Neuronal stem cell (in vitro differentiated cells): Measurements from ENCODE around the gene KANK2. TPM values are rescaled to one million over a fixed set of nuclear protein-coding genes. Genes with fewer than 3 reads are reported as not detected.

Source experiments
- DNase-seq: peaks from one replicate; pipeline ENCODE4 v3.0.0-alpha.2; 2013; ENCODE audit warnings: low spot score
- H2AFZ ChIP-seq: one replicate; pipeline ENCODE4 v1.6.1; 2013; ENCODE audit warnings: mild to moderate bottlenecking, low read length, inconsistent platforms
- H2AK5ac ChIP-seq: 2 replicates; pipeline ENCODE4 v1.6.1; 2013; ENCODE audit warnings: low read depth, mild to moderate bottlenecking, inconsistent platforms, low read length, moderate library complexity, mixed read lengths
- H2BK120ac ChIP-seq: 2 replicates; pipeline ENCODE4 v1.6.1; 2013; ENCODE audit warnings: low read depth, mild to moderate bottlenecking, inconsistent platforms, low read length, moderate library complexity, mixed read lengths
- H2BK12ac ChIP-seq: one replicate; pipeline ENCODE4 v1.6.1; 2013; ENCODE audit warnings: low read length, inconsistent platforms
- H2BK15ac ChIP-seq: 2 replicates; pipeline ENCODE4 v1.6.1; 2013; ENCODE audit warnings: mild to moderate bottlenecking, low read length, inconsistent platforms, mixed read lengths
- H2BK5ac ChIP-seq: one replicate; pipeline ENCODE4 v1.6.1; 2013; ENCODE audit warnings: inconsistent platforms, mild to moderate bottlenecking, low read length, moderate library complexity
- H3K14ac ChIP-seq: one replicate; pipeline ENCODE4 v1.6.1; 2013; ENCODE audit warnings: low read length, inconsistent platforms
- H3K18ac ChIP-seq: 2 replicates; pipeline ENCODE4 v1.6.1; 2013; ENCODE audit warnings: low read length, inconsistent platforms
- H3K23ac ChIP-seq: 2 replicates; pipeline ENCODE4 v1.6.1; 2013; ENCODE audit warnings: low read depth, mild to moderate bottlenecking, mixed read lengths, low read length, inconsistent platforms; ENCODE audit not compliant: poor library complexity
- H3K27ac ChIP-seq: replicated peaks from 3 replicates; pipeline ENCODE4 v1.5.1; 2013; ENCODE audit warnings: low read length, inconsistent platforms
- H3K27me3 ChIP-seq, 3 experiments: 2 replicates each; pipeline ENCODE4 v1.6.1; 2013; ENCODE audit warnings: low read length in 3 of 3, mild to moderate bottlenecking in 2 of 3, inconsistent platforms in 1 of 3, low read depth in 1 of 3, mixed read lengths in 1 of 3, moderate library complexity in 1 of 3; ENCODE audit not compliant: control insufficient read depth in 3 of 3, insufficient read depth in 3 of 3
- H3K36me3 ChIP-seq, 2 donors: replicated peaks in 1 of 2; 2 replicates each; pipeline ENCODE4 v1.6.1; 2013; ENCODE audit warnings: low read length in 2 of 2; ENCODE audit not compliant: control insufficient read depth in 2 of 2, insufficient read depth in 2 of 2
- H3K4ac ChIP-seq: 2 replicates; pipeline ENCODE4 v1.6.1; 2013; ENCODE audit warnings: inconsistent platforms, mild to moderate bottlenecking, low read length, moderate library complexity
- H3K4me1 ChIP-seq, 2 donors: 1 replicate in 1 of 2; 2 replicates in 1 of 2; pipeline ENCODE4 v1.6.1; 2013; ENCODE audit warnings: low read length in 2 of 2, low read depth in 1 of 2; ENCODE audit not compliant: control insufficient read depth in 2 of 2, insufficient read depth in 1 of 2
- H3K4me2 ChIP-seq: one replicate; pipeline ENCODE4 v1.6.1; 2013; ENCODE audit warnings: mild to moderate bottlenecking, low read length, inconsistent platforms; ENCODE audit not compliant: insufficient read depth, poor library complexity, severe bottlenecking
- H3K4me3 ChIP-seq, 2 donors: 2 replicates each; pipeline ENCODE4 v1.5.1; 2013; ENCODE audit warnings: low read length in 2 of 2, mild to moderate bottlenecking in 2 of 2, inconsistent platforms in 1 of 2, moderate library complexity in 1 of 2
- H3K79me1 ChIP-seq: one replicate; pipeline ENCODE4 v1.6.1; 2013; ENCODE audit warnings: low read depth, mild to moderate bottlenecking, inconsistent platforms, low read length, moderate library complexity
- H3K9ac ChIP-seq: one replicate; pipeline ENCODE4 v1.6.1; 2013; ENCODE audit warnings: mild to moderate bottlenecking, low read depth, low read length, inconsistent platforms; ENCODE audit not compliant: poor library complexity
- H3K9me3 ChIP-seq, 2 donors: replicated peaks in 1 of 2; 2 replicates each; pipeline versions ENCODE3 to v1.6.1; 2013; ENCODE audit warnings: low read length in 2 of 2, mild to moderate bottlenecking in 2 of 2, inconsistent platforms in 1 of 2, low read depth in 1 of 2, mixed read lengths in 1 of 2, moderate library complexity in 1 of 2; ENCODE audit not compliant: control insufficient read depth in 2 of 2, insufficient read depth in 1 of 2
- H4K8ac ChIP-seq: one replicate; pipeline ENCODE4 v1.6.1; 2013; ENCODE audit warnings: low read depth, mild to moderate bottlenecking, inconsistent platforms, low read length, moderate library complexity
- H4K91ac ChIP-seq: one replicate; pipeline ENCODE4 v1.6.1; 2013; ENCODE audit warnings: low read length, low read depth, mild to moderate bottlenecking, inconsistent platforms; ENCODE audit not compliant: poor library complexity
- WGBS, 2 donors: extraction: QIAGEN DNeasy Blood & Tissue Kit; methylation state at CpG; one replicate each; pipeline ENCODE4 v1.1.7; 2013; ENCODE audit warnings: missing lambda C conversion rate in 2 of 2, mixed read lengths in 1 of 2; ENCODE audit not compliant: insufficient read length in 2 of 2, insufficient replicate concordance in 1 of 2; ENCODE audit errors: extremely low coverage in 2 of 2; 5-methylcytosine and 5-hydroxymethylcytosine counted together
- polyA plus RNA-seq, 2 experiments: library from polyadenylated mRNA; stranded (reverse); fragments of 200-250 nt; gene quantifications; one replicate each; pipeline ENCODE4 v1.2.3, GENCODE V29; 2013

KANK2 gene
- 19.8 TPM for polyA plus RNA-seq (2013, experiment 1 of 2)
- polyA plus RNA-seq (2013, experiment 2 of 2): 19.2 TPM

- Histone ChIP-seq H3K4me3 (peak within 1 kb of the TSS; percentile 68 to 88), H3K4me2 (peak within 1 kb of the TSS; percentile 99), H3K27ac (no peak within 1 kb of the TSS), H3K14ac (peak within 1 kb of the TSS; percentile 94), H2BK120ac (peak within 1 kb of the TSS; percentile 28), H3K79me1 (no peaks in the 10 kb centered on the region), H3K4me1 (peaks cover 4 to 7% of the 10 kb centered on the region in 2 donors), H3K18ac (peak within 1 kb of the TSS; percentile 93), H2BK15ac (peak within 1 kb of the TSS; percentile 64), H2AK5ac (peak within 1 kb of the TSS; percentile 19), H3K4ac (peak within 1 kb of the TSS; percentile 10), H3K9me3 (no peaks in the 10 kb centered on the region), H3K9ac (peak within 1 kb of the TSS; percentile 86), H2BK5ac (peak within 1 kb of the TSS; percentile 88), H2BK12ac (peak within 1 kb of the TSS; percentile 16), H3K23ac (peak within 1 kb of the TSS; percentile 98), H4K8ac (no peak within 1 kb of the TSS), H3K36me3 (peaks cover 0 to 58% of the 10 kb centered on the region in 2 donors), H2AFZ (peak within 1 kb of the TSS; percentile 94), H4K91ac (no peak within 1 kb of the TSS), H3K27me3 (no peaks in the 10 kb centered on the region)
- no CpG with 5 or more reads among the region's 78 CpGs for WGBS, 2 donors
- peak; percentile 74 for DNase-seq
Measured at GRCh38 chr19:11197291-11198174, at the start of gene KANK2. Gene KANK2 (minus strand): TSS chr19:11197545. CDS start chr19:11194511, 3,034 bp downstream.

DNA sequence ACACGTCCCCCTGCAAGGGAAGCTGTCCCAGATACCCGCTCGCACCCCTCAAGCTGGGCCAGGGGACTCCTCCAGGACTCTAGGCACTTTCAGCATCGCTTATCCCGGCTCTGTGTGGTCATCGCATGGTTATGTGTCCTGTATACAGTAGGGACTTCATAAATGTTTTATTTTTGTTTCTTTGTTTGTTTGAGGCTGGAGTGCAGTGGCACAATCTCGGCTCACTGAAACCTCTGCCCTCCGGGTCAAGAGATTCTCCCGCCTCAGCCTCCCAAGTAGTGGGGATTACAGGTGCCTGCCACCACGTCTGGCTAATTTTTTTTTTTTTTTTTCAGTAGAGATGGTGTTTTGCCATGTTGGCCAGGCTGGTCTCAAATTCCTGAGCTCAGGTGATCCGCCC lies 49.6 kb upstream of the KANK2 start:
- Histone ChIP-seq H2AFZ (no peak overlapping the region), H3K14ac (no peak overlapping the region), H3K18ac (no peak overlapping the region), H4K8ac (no peak overlapping the region), H3K4me1 (peaks cover 0 to 4% of the 10 kb centered on the region in 2 donors), H4K91ac (no peak overlapping the region), H2BK12ac (no peak overlapping the region), H3K79me1 (no peaks in the 10 kb centered on the region), H2BK15ac (no peak overlapping the region), H3K27me3 (peaks cover 0 to 1% (median 0%) of the 10 kb centered on the region in 3 experiments), H3K23ac (no peak overlapping the region), H3K4ac (no peak overlapping the region), H2BK5ac (no peak overlapping the region), H3K4me3 (peak overlapping the region in 1 of 2 donors; percentile 37), H3K4me2 (no peak overlapping the region), H3K36me3 (peaks cover 7 to 85% of the 10 kb centered on the region in 2 donors), H3K27ac (no peak overlapping the region), H2AK5ac (no peak overlapping the region), H3K9me3 (no peaks in the 10 kb centered on the region), H3K9ac (no peak overlapping the region), H2BK120ac (no peak overlapping the region)
- DNase-seq: no peak
- WGBS, 2 donors: no CpG with 5 or more reads among the region's 11 CpGs

DNA sequence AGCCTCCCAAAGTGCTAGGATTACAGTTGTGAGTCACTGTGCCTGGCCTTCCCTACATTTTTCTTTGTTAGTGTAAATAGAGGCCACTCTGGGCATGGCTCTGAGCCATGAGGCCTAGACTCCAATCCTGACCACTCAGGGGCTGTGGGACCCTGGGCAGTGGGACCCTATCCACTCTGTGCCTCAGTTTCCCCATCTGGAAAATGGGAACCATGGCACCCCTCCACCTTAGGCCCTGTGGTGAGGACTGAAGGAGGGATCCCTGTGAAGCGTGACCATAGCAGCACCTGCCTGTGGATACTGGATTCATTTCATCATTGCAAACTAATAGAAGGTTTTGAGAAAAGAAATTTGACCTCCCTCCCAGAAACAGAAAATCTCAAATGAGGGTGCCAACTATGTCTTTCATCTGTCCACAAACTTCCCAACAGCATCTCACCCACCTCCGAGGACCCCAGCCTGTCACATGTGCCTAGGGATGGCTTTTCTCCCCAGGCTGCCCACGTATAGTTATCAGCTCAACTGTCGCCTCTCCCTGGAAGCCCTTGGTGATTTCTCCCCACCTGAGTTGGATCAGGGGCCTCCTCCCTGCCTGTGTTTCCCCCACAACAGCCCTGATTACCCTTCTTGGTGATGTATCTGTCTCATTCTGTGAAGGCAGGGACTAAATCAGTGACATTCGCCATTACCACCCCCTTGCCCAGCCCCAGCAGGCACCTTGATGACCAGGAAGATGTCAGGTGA lies 47.7 kb upstream of the KANK2 start:
- no peak overlapping the region for H2AFZ ChIP-seq
- peak overlapping the region; percentile 30 for H3K9ac ChIP-seq

More for the DNA sequence above, 47.7 kb upstream of the KANK2 start:
- Histone ChIP-seq H3K4me1 (peaks cover 0 to 5% of the 10 kb centered on the region in 2 donors), H4K91ac (no peak overlapping the region), H3K14ac (no peak overlapping the region), H2BK12ac (no peak overlapping the region), H2AK5ac (peak overlapping the region; percentile 91), H3K18ac (no peak overlapping the region), H2BK15ac (no peak overlapping the region), H3K36me3 (peaks cover 5 to 82% of the 10 kb centered on the region in 2 donors), H3K27ac (no peak overlapping the region), H3K9me3 (no peaks in the 10 kb centered on the region), H3K4me3 (no peak overlapping the region), H2BK120ac (no peak overlapping the region), H3K4ac (no peak overlapping the region), H4K8ac (no peak overlapping the region), H2BK5ac (no peak overlapping the region), H3K27me3 (peaks cover 0 to 1% (median 0%) of the 10 kb centered on the region in 3 experiments), H3K23ac (peak overlapping the region; percentile 49), H3K4me2 (no peak overlapping the region), H3K79me1 (no peaks in the 10 kb centered on the region)
- no peak for DNase-seq
- no CpG with 5 or more reads among the region's 5 CpGs for WGBS, 2 donors
